HG03159 (cell line): ENCODE results near the gene SERGEF.

Experiments used
- ATAC-seq: cut with Tn5 transposase; IDR thresholded peaks from one replicate; pipeline ENCODE4 v1.9.1; 2021; ENCODE audit warnings: mild to moderate bottlenecking, moderate library complexity; ENCODE audit not compliant: unreplicated experiment

The SERGEF gene

GRCh38 chr11:17821648-17822400 lies 191.0 kb downstream of the SERGEF start:
- no peak for ATAC-seq

DNA sequence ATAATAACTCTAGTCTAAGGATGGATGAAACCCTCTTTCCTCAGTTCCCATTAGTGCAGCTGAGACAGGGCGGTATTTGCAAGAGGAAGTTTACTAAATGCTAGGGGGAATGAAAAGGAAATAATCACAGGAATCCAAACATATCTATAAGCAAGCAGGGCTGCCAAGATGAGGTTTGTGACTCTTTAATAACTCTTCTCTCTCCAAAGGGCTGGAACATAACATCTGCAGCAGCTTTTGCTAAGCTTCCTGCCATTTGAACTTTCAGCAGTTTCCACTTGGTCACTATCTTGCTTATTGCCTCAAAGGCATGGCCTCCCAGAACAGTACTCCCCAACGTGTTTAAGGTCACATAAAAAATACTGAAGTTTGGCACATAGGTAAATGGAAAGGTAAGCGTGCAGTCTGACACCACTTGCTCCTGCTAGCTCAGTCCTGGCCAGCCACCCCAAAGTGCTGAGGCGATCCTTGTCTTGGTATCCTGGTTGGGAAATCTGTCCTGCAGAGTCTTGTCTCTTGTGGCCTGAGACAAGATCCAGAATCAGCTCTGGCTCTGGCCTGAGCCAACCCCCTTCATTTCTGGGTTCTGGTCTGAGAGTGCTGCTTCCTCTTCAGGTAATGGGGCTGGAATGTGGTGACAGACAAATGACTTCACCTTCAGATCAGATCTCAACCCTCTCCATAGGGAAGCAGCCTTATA lies 196.5 kb downstream of the SERGEF start:
- ATAC-seq, result no peak

DNA sequence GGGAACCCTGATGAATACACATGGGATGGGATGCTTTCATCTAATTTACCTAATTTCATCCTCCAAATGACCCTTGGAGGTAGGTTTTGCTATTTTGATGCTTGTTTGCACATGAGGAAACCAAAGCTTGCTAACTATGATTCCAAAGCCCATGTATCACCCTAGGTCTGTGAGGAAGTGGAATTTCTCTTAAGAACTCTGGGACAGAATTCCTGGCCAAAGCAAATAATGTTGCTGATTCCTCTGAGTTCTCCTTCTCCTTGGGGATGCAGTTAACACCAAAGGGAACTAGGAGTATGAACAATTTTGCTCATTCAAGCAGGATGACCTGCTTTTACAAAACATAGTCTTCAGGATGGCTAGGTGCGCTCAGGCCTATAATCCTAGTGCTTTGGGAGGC lies 198.3 kb downstream of the SERGEF start:
- ATAC-seq, result no peak

DNA sequence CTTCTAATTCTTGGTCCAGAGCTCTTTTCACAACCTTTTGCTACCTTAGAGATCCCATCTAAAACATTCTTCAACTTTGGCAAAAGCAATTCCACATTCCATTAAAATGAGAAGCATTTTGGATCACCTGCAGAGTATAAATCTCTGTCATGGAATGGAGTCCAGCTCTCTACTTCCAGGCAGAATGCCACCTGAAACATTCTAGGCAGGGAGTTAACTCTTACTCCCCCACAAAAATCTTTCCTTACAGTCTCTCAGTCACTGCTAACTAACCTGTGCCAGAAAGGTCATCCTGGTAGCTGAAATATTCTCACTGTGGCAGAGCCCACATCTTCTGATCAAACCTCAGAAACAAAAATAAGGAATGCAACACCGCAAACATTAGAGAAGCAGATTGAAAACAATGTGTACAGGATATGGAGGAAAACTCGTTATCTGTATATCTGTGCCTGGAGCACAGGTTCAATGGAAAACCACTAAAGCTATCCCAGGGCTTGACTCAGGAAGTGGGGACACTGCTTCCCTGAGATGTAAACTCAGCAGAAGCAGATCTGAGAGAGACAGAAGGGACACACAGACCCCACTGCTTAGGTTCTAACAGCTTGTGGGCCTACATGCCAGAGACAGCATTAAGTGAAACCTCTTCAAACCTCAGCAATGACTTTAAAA lies 199.3 kb downstream of the SERGEF start:
- ATAC-seq, result no peak

- ATAC-seq, result no peak
These were observed 200.0 kb downstream of the SERGEF start for GRCh38 chr11:17812865-17813187.

GRCh38 chr11:17812091-17812864 lies 200.6 kb downstream of the SERGEF start:
- ATAC-seq, result no peak

DNA sequence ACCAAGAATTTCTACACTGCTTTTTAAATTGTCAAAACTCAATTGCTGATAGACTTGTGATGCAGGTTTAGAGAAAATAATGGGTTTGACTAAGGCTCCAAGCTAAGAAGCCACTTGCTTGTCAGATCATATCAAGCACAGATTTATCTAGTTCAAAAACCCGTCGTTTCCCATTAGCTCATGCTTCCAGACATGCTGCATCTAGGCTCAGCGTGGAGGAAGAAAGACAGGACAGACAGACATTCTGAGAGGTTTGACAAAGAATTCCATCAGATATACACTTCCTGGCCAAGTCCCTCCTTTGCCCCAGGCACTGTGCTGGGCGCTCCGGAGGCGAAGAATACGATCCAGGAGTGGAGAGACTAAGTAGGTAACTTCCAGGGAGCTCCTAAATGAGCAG lies 201.5 kb downstream of the SERGEF start:
- no peak for ATAC-seq

DNA sequence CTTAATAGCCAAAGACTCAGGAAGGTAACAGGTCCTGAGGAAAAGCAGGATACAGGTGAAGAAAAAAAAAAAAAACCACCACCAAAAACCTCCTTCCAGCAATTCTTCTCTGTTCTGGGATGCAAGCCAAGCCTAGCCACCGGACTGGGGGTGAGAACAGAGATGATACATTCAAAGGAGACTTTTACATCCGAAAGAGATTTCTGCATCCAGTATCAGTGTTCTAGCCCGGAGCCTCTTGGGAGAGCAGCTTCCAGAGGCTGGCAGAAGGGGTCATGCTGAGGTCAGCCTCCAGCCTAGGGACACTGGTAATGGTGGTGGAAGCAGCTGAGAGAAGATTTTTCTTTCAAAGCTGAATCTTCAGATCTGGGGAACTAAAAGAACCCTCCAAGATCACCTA lies 202.1 kb downstream of the SERGEF start:
- no peak for ATAC-seq

DNA sequence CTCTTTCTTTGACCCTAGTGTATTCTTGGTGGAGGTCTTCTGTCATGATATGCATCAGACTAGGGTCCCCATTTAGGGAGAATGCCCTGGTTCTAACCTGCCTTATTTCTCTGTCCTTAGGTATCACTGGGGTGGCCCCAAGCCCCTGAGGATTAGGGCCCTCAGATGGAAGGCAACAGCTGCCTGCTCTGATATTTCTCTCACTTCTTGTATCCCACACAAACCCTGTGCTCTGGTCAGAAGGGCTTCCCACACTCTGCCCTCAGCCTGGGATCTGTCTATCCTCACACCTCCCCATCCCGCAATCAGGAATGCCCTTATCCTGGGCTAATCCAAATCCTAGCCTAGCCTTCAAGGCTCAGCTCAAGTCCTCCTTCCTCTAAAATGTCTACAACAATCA lies 202.8 kb downstream of the SERGEF start:
- no peak for ATAC-seq

DNA sequence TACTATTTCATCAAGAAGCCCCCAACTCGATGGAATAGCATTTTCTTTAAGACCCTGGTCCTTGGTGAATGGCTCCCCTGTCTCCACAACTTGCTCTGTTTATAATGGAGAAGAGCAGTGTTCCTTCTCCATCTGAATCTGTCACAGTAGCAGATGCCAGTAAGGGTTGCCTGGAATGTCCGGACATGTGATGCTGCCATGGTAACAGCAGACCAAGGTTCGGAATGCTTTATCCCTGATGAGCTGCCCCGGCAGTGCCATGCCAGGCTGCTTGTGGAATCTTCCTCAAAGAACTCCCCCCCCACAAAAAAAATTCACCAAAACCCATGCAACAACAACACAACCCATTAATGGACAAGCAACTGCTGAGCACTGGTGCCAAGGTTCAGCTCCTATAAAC lies 205.8 kb downstream of the SERGEF start:
- no peak for ATAC-seq

DNA sequence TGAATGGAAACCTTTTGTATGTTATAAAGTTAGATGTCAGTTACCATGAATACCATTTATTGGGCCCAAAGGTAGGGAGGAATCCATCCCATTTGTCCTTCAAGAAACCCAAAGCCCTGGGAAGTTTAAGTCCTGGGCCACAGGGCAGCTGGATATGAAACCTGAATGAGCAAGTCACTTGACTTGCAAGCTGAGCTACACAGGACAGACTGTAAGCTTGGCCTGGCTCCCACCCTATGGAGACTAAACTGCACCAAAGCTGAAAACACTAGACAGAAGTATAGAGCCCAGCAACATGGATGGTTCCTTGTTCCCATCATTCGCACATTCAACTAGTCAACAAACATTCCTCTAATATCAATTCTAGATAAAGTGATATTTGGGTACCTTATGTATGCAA lies 207.0 kb downstream of the SERGEF start:
- no peak for ATAC-seq

DNA sequence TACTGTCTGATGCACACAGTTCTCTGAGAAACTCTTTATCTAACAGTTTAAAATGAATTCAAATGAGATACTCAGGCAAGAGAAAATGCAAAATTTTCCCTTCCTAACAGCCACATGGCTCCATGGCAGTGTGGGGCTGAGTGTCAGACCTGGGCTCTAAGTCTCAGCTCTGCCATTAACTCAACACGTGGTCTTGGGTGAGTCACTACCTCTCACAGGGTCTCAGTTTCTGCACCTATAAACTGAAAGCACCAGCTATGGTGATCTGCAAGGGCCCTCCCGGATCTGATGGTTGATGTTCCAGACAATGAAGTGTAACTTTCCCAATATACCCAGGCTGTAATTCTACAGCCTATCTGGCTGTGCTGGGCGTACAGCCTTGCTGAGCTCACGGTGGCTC lies 207.8 kb downstream of the SERGEF start:
- ATAC-seq, result no peak

DNA sequence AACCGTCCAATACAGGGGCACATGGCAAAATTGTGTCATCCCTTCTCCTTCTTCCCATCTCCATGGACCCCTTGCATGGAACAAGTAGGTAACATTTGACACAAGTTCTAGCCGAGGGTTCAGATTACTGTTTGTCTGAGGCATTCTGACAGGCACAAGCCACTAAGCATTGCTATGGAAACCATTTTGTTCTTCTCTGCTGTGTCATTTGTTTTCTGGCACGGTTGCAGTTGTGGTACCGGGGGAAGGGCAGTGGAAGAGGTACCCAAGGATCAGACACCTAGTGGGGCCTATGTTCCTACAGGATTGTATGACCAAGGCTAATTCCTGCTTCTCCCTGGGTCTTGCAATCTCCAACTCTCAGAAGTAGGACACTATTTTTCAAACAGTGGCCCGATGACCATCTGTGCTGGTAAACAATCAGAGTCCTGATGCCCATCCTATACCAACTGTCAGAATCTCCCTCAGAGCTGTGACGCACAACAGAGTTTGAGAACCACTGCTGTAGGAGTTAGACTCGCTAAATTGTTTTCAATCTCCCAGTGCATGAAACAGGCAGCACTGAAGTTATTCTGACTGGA lies 209.0 kb downstream of the SERGEF start:
- ATAC-seq, result no peak

- no peak for ATAC-seq
These were observed 210.4 kb downstream of the SERGEF start for GRCh38 chr11:17802491-17802890.

- no peak for ATAC-seq
These were observed 211.7 kb downstream of the SERGEF start for GRCh38 chr11:17801166-17801565.

- ATAC-seq, result no peak
These were observed 213.7 kb downstream of the SERGEF start for GRCh38 chr11:17799147-17799546.

DNA sequence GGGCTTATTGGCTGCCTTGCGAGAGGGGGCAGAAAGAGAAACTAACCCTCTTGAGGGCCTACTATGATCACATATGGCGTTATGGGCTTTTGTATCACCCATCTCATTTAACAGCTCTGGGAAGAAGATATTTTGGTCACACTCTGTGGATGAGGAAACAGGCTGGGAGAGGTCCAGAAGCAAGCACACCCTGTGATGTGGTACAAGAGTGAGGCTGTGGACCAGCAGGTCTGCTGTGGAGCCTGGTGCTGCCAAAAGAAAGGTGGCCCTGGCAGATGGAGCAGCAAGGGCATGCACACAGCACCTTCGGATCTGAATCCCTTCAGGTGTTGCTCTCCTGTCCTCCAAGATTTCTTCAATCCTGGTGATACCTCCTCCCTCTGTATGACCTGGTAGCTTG lies 214.1 kb downstream of the SERGEF start:
- ATAC-seq, result no peak

- no peak for ATAC-seq
These were observed 214.6 kb downstream of the SERGEF start for GRCh38 chr11:17798253-17798652.

GRCh38 chr11:17796154-17796553 lies 216.7 kb downstream of the SERGEF start:
- no peak for ATAC-seq

DNA sequence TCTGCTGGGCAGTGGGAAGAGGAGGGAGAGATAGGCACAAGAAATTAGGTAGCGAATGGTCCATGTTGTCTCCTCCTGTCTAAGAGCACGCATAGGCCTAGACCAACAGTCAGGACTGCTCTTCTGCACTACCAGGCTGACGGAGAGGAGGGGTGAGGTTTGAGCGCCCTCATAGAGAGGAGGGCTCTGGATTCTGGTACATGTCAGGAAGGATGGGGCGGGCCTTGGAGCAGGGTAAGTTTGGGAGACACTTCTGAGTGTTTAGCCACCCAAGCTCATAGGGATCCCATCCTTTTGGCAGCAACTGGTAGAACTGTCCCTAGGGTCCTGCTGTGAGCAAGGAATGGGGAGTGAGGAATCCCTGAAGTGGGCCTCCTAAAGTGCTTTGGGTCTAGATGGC lies 217.9 kb downstream of the SERGEF start:
- no peak for ATAC-seq

- ATAC-seq, result no peak
These were observed 219.1 kb downstream of the SERGEF start for GRCh38 chr11:17793642-17794170.
